Neuron (in vitro differentiated cells): ENCODE data around the gene CENPU.

Experiments
- H2AFZ ChIP-seq: one replicate; pipeline ENCODE4 v1.6.1; 2013; ENCODE audit warnings: low read depth, mild to moderate bottlenecking, inconsistent platforms, low read length, moderate library complexity
- H3K27me3 ChIP-seq: one replicate; pipeline ENCODE4 v1.6.1; 2013; ENCODE audit warnings: low read length; ENCODE audit not compliant: insufficient read depth
- H3K36me3 ChIP-seq: one replicate; pipeline ENCODE4 v1.6.1; 2013; ENCODE audit warnings: low read length; ENCODE audit not compliant: insufficient read depth
- H3K4me1 ChIP-seq: one replicate; pipeline ENCODE4 v1.6.1; 2013; ENCODE audit warnings: low read length; ENCODE audit not compliant: insufficient read depth
- H3K4me3 ChIP-seq: 2 replicates; pipeline ENCODE4 v1.5.1; 2013; ENCODE audit warnings: mild to moderate bottlenecking, low read length, moderate library complexity
- H3K9me3 ChIP-seq: one replicate; pipeline ENCODE4 v1.6.1; 2013; ENCODE audit warnings: low read length

The CENPU gene

GRCh38 chr4:184765473-184766340 lies 31.8 kb upstream of the CENPU start:
- Histone ChIP-seq H3K4me1 (no peaks in the 10 kb centered on the region), H2AFZ (no peak overlapping the region), H3K27me3 (no peaks in the 10 kb centered on the region), H3K36me3 (no peaks in the 10 kb centered on the region), H3K9me3 (no peaks in the 10 kb centered on the region), H3K4me3 (no peak overlapping the region)

GRCh38 chr4:184764601-184765000 lies 30.7 kb upstream of the CENPU start:
- Histone ChIP-seq H3K36me3 (no peaks in the 10 kb centered on the region), H2AFZ (no peak overlapping the region), H3K4me1 (no peaks in the 10 kb centered on the region), H3K27me3 (no peaks in the 10 kb centered on the region), H3K4me3 (no peak overlapping the region), H3K9me3 (no peaks in the 10 kb centered on the region)

DNA sequence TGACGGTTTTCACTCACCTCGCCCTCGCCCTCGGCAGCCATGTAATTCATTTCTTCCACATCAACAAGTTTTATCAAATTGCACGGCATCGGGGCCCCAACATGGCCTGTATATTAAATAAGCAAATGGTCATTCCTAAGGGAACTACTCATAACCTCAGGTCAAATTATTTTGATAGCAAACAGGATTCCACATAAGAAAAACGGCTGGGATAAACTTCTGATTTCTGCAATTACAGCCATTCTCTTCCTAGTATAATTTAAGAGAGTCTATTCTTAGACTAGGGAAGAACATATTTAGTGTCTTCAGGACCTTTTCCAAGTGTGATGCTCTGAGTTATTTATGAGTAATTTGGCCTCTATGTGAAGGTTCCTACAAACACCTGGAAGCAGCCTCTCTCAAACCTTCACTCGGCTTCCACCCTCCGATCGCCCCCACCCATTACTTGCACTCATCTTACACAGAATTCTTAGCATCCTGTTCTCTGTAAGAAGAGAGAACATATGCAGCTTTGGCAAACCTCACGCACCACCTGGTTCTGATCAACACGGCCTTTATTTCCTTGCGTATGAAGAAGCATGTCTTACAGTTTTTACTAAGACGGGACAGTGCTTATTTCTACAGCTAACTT lies 29.4 kb upstream of the CENPU start:
- no peaks in the 10 kb centered on the region for H3K9me3 ChIP-seq
- H2AFZ ChIP-seq, result no peak overlapping the region
- H3K36me3 ChIP-seq, result no peaks in the 10 kb centered on the region
- no peak overlapping the region for H3K4me3 ChIP-seq
- no peaks in the 10 kb centered on the region for H3K27me3 ChIP-seq
- H3K4me1 ChIP-seq, result no peaks in the 10 kb centered on the region

GRCh38 chr4:184762100-184762499 lies 28.2 kb upstream of the CENPU start:
- H3K27me3 ChIP-seq, result no peaks in the 10 kb centered on the region
- no peaks in the 10 kb centered on the region for H3K9me3 ChIP-seq
- H3K4me3 ChIP-seq, result no peak overlapping the region
- no peaks in the 10 kb centered on the region for H3K4me1 ChIP-seq
- H2AFZ ChIP-seq, result no peak overlapping the region
- no peaks in the 10 kb centered on the region for H3K36me3 ChIP-seq

GRCh38 chr4:184760681-184761080 lies 26.8 kb upstream of the CENPU start:
- no peaks in the 10 kb centered on the region for H3K36me3 ChIP-seq
- H2AFZ ChIP-seq, result no peak overlapping the region
- no peaks in the 10 kb centered on the region for H3K9me3 ChIP-seq
- H3K4me3 ChIP-seq, result no peak overlapping the region
- no peaks in the 10 kb centered on the region for H3K4me1 ChIP-seq
- no peaks in the 10 kb centered on the region for H3K27me3 ChIP-seq

GRCh38 chr4:184757810-184758209 lies 23.9 kb upstream of the CENPU start:
- Histone ChIP-seq H3K36me3 (no peaks in the 10 kb centered on the region), H2AFZ (no peak overlapping the region), H3K27me3 (no peaks in the 10 kb centered on the region), H3K4me3 (no peak overlapping the region), H3K9me3 (peaks cover 1% of the 10 kb centered on the region), H3K4me1 (no peaks in the 10 kb centered on the region)

DNA sequence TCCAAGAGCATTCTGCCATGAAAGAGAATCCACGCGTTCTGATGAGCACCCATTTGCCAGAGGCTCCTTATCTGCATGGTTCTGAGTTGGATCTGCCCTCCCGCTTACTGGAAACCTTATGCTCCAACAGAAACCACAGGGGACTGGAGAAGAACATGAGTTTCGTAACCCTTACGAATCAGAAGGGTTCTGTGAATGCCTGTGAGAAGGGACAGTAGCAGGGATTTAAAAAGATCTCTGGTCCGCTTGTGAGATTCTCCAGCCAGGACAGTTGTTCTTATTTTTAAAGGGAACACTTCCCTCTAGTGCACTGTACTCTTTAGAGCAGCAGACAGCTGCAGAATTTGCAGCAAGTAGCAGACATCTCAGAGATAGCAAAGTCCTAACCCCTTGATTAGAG lies 22.5 kb upstream of the CENPU start:
- Histone ChIP-seq H3K9me3 (peaks cover 1% of the 10 kb centered on the region), H3K4me3 (no peak overlapping the region), H3K27me3 (no peaks in the 10 kb centered on the region), H2AFZ (no peak overlapping the region), H3K4me1 (no peaks in the 10 kb centered on the region), H3K36me3 (no peaks in the 10 kb centered on the region)

GRCh38 chr4:184755278-184755677 lies 21.4 kb upstream of the CENPU start:
- Histone ChIP-seq H3K4me3 (no peak overlapping the region), H3K27me3 (no peaks in the 10 kb centered on the region), H3K36me3 (no peaks in the 10 kb centered on the region), H3K4me1 (no peaks in the 10 kb centered on the region), H3K9me3 (peaks cover 1% of the 10 kb centered on the region), H2AFZ (no peak overlapping the region)

GRCh38 chr4:184752496-184753275 lies 18.8 kb upstream of the CENPU start:
- Histone ChIP-seq H3K4me1 (peaks cover 11% of the 10 kb centered on the region), H3K9me3 (peaks cover 1% of the 10 kb centered on the region), H3K4me3 (no peak overlapping the region), H3K27me3 (no peaks in the 10 kb centered on the region), H3K36me3 (no peaks in the 10 kb centered on the region), H2AFZ (no peak overlapping the region)

DNA sequence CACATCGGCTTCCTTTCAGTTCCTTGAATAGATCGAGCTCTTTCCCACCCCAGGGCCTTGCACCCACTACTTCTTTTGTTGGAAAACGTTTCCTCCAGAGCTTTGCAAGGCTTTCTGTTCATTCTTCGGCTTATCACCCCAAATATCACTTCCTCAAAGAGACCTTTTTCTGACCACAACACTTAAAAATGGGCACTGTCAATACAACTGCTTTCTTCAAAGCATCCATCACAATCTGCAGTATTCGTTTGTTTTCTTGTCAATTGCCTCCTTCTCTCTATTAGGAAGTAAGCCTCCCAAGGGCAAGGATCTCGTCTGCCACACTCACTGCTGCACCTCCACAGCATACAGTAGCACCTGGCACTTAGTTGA lies 17.7 kb upstream of the CENPU start:
- peaks cover 1% of the 10 kb centered on the region for H3K9me3 ChIP-seq
- no peak overlapping the region for H3K4me3 ChIP-seq
- no peak overlapping the region for H2AFZ ChIP-seq
- H3K4me1 ChIP-seq, result peaks cover 15% of the 10 kb centered on the region
- H3K27me3 ChIP-seq, result peaks cover under 1% of the 10 kb centered on the region
- H3K36me3 ChIP-seq, result no peaks in the 10 kb centered on the region

- no peak overlapping the region for H2AFZ ChIP-seq
- peaks cover 4% of the 10 kb centered on the region for H3K27me3 ChIP-seq
- peaks cover 1% of the 10 kb centered on the region for H3K9me3 ChIP-seq
- H3K4me3 ChIP-seq, result no peak overlapping the region
- no peaks in the 10 kb centered on the region for H3K36me3 ChIP-seq
- H3K4me1 ChIP-seq, result peaks cover 20% of the 10 kb centered on the region
Observed at GRCh38 chr4:184750926-184751584, 17.2 kb upstream of the CENPU start.

- no peaks in the 10 kb centered on the region for H3K9me3 ChIP-seq
- H3K27me3 ChIP-seq, result peaks cover 11% of the 10 kb centered on the region
- no peak overlapping the region for H3K4me3 ChIP-seq
- peaks cover 20% of the 10 kb centered on the region for H3K4me1 ChIP-seq
- no peaks in the 10 kb centered on the region for H3K36me3 ChIP-seq
- H2AFZ ChIP-seq, result no peak overlapping the region
Observed at GRCh38 chr4:184748251-184748652, 14.4 kb upstream of the CENPU start.
